Heart left ventricle (tissue), 13 donors: Measurements from ENCODE around the gene ANKRD33.

Source experiments
- CTCF ChIP-seq, 12 donors: fragments of 200-600 bp; sonication (generic) in 4 of 12; IDR thresholded peaks; one replicate each; pipeline versions ENCODE4 v1.5.0 to v1.8.0; 2018 to 2022; ENCODE audit warnings: antibody characterized with exemption in 12 of 12, mild to moderate bottlenecking in 5 of 12
- POLR2A ChIP-seq, 2 donors: fragments of 450-650 bp; IDR thresholded peaks; one replicate each; pipeline ENCODE4 v1.6.1; 2017; ENCODE audit warnings: antibody characterized with exemption in 2 of 2, mild to moderate bottlenecking in 2 of 2, moderate library complexity in 2 of 2
- donor health status: ischemic (EF 13 %, LVEDD 7.1; RV severe dilation, severe dysfunction).
- donor health status: DM: no; HTN: yes; CAD: no.
- donor health status: DM: no; HTN: no; CAD: no.
- donor health status: ischemic (EF 25% LVEDD 6.9; RV normal size, moderate dysfunction).
- donor health status: ischemic (EF 25% LVEDD 5.7; RV mildly dilated, moderate dysfunction).
- donor health status: ischemic (EF 35%, LVEDD 5.7; RV mildly dilated, moderate dysfunction).
- donor health status: nonischemic (EF 11% LVEDD 7.7; RV severe dilation, severe dysfunction).
- donor health status: DM: yes; HTN: yes; CAD: no.
- donor health status: PGD.
- donor health status: ischemic (EF 29% LVEDD 5.4; RV normal size, mild dysfunction).
- donor health status: nonischemic (EF 23%, LVEDD 6.1; RV moderate dilation, normal function).

- TF ChIP-seq CTCF (IDR thresholded peaks at IDR 0.05), result no peak
- TF ChIP-seq POLR2A (IDR thresholded peaks at IDR 0.05), result no peak
These were observed 22.8 kb downstream of the ANKRD33 start for GRCh38 chr12:51910691-51911090.
